ENCODE measurements around the gene CCL1.

The CCL1 gene

DNA sequence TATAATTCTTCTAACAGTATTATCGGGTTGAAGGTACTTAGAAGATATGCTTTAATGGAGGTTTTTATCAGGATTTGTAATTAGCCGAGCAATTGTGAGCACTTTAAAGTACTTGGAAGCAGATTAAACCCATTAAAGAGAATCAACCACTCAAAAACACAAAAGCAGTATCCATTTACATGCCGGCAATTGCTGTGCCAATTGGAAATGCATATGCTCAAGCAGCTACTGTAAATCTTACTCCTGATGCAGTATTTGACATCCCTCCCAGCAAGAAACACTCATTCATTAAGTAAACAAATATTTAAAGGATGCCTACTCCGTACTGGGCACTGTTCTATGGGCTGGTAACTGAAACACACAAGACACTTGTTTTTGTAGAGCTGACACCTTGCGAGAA lies 11.4 kb upstream of the CCL1 start:
- Histone ChIP-seq H3K36me3 (ENCODE audit: insufficient read depth, low read length) (no peaks in the 10 kb centered on the region), H2AFZ (ENCODE audit: low read depth, low read length) (no peak overlapping the region), H3K79me2 (ENCODE audit: insufficient read depth, low read length) (no peaks in the 10 kb centered on the region), H3K27me3 (ENCODE audit: insufficient read depth, low read length, poor library complexity) (no peaks in the 10 kb centered on the region), H3K27ac (ENCODE audit: low read length) (peak overlapping the region; percentile 34), H3K4me3 (ENCODE audit: low read depth in 1 of 2, low read length in 2 of 2) (no peak overlapping the region), H4K20me1 (ENCODE audit: insufficient read depth, low read length) (no peaks in the 10 kb centered on the region), H3K9ac (ENCODE audit: low read depth, low read length) (no peak overlapping the region), H3K4me2 (ENCODE audit: insufficient read depth, low read length) (no peak overlapping the region), H3K9me3 (ENCODE audit: insufficient read depth, low read length, severe bottlenecking) (no peaks in the 10 kb centered on the region), H3K4me1 (ENCODE audit: insufficient read depth, low read length) (peaks cover 64% of the 10 kb centered on the region)
- ATAC-seq (ENCODE audit: insufficient read depth, low read depth) (no peak), DNase-seq (no peak)
- no peak for TF ChIP-seq EZH2 (IDR thresholded peaks at IDR 0.05; ENCODE audit: borderline replicate concordance, low read depth, low read length, severe bottlenecking)
- TF ChIP-seq, protein P1, sequence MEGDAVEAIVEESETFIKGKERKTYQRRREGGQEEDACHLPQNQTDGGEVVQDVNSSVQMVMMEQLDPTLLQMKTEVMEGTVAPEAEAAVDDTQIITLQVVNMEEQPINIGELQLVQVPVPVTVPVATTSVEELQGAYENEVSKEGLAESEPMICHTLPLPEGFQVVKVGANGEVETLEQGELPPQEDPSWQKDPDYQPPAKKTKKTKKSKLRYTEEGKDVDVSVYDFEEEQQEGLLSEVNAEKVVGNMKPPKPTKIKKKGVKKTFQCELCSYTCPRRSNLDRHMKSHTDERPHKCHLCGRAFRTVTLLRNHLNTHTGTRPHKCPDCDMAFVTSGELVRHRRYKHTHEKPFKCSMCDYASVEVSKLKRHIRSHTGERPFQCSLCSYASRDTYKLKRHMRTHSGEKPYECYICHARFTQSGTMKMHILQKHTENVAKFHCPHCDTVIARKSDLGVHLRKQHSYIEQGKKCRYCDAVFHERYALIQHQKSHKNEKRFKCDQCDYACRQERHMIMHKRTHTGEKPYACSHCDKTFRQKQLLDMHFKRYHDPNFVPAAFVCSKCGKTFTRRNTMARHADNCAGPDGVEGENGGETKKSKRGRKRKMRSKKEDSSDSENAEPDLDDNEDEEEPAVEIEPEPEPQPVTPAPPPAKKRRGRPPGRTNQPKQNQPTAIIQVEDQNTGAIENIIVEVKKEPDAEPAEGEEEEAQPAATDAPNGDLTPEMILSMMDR (IDR thresholded peaks at IDR 0.05; ENCODE audit: borderline replicate concordance, extremely low read depth, low read length, poor library complexity, severe bottlenecking) = no peak

DNA sequence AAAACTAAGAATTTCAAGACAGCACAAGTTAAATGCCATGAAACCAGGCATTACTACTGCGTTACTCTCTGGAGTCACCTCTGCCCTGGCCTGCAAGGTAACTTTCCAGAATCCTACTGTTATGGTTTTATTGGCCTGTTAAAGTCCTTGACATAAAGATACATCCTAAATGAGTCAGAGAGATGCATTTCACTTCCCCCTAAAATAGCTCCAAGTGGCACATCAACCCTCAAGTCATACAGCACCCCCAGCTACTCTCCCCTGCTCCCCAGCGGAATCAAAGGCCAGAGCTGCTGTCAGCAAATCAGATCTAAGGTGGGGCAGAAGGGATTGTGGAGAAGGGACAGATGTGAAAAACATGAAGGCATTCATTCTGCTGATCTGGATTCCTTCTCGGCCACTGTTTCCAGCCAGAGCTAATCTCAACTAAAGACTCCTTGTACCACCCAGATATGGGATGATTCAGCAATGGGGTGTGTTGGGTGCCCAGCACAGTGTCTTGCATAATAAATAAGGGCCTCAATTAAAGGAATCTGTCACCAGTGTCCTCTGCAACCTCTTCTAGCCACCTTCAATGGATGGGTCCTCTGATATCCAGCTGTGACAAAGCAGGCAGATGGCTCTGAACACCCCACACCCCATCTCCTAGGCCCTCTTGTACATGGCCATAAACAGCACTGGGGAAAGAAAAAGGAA lies 8.5 kb upstream of the CCL1 start:
- ATAC-seq (ENCODE audit: insufficient read depth, low read depth) (no peak), DNase-seq (peak; percentile 11)
- H2AFZ ChIP-seq (ENCODE audit: low read depth, low read length) = no peak overlapping the region
- peak overlapping the region; percentile 99 for H3K27ac ChIP-seq (ENCODE audit: low read length)
- no peaks in the 10 kb centered on the region for H3K9me3 ChIP-seq (ENCODE audit: insufficient read depth, low read length, severe bottlenecking)
- H3K4me3 ChIP-seq (ENCODE audit: low read depth in 1 of 2, low read length in 2 of 2) = no peak overlapping the region
- no peaks in the 10 kb centered on the region for H3K27me3 ChIP-seq (ENCODE audit: insufficient read depth, low read length, poor library complexity)
- no peaks in the 10 kb centered on the region for H3K79me2 ChIP-seq (ENCODE audit: insufficient read depth, low read length)
- H3K9ac ChIP-seq (ENCODE audit: low read depth, low read length) = peak overlapping the region; percentile 60; the same call in 1 of the 2 replicates
- TF ChIP-seq, protein P1 (IDR thresholded peaks at IDR 0.05; ENCODE audit: borderline replicate concordance, extremely low read depth, low read length, poor library complexity, severe bottlenecking) = no peak
- no peak for TF ChIP-seq EZH2 (IDR thresholded peaks at IDR 0.05; ENCODE audit: borderline replicate concordance, low read depth, low read length, severe bottlenecking)
- H3K4me2 ChIP-seq (ENCODE audit: insufficient read depth, low read length) = no peak overlapping the region
- no peaks in the 10 kb centered on the region for H4K20me1 ChIP-seq (ENCODE audit: insufficient read depth, low read length)
- H3K4me1 ChIP-seq (ENCODE audit: insufficient read depth, low read length) = peaks cover 65% of the 10 kb centered on the region
- H3K36me3 ChIP-seq (ENCODE audit: insufficient read depth, low read length) = no peaks in the 10 kb centered on the region

- H4K20me1 ChIP-seq (ENCODE audit: insufficient read depth, low read length) = no peaks in the 10 kb centered on the region
- H3K27me3 ChIP-seq (ENCODE audit: insufficient read depth, low read length, poor library complexity) = no peaks in the 10 kb centered on the region
- peaks cover 68% of the 10 kb centered on the region for H3K4me1 ChIP-seq (ENCODE audit: insufficient read depth, low read length)
These were observed 8.0 kb upstream of the CCL1 start for GRCh38 chr17:34370997-34371395.

More at GRCh38 chr17:34370997-34371395, 8.0 kb upstream of the CCL1 start:
- no peak overlapping the region for H3K4me3 ChIP-seq (ENCODE audit: low read depth in 1 of 2, low read length in 2 of 2)
- H2AFZ ChIP-seq (ENCODE audit: low read depth, low read length) = no peak overlapping the region
- TF ChIP-seq, protein P1 (IDR thresholded peaks at IDR 0.05; ENCODE audit: borderline replicate concordance, extremely low read depth, low read length, poor library complexity, severe bottlenecking) = no peak
- TF ChIP-seq EZH2 (IDR thresholded peaks at IDR 0.05; ENCODE audit: borderline replicate concordance, low read depth, low read length, severe bottlenecking) = no peak
- peak overlapping the region; percentile 99 for H3K27ac ChIP-seq (ENCODE audit: low read length)
- no peaks in the 10 kb centered on the region for H3K36me3 ChIP-seq (ENCODE audit: insufficient read depth, low read length)
- H3K4me2 ChIP-seq (ENCODE audit: insufficient read depth, low read length) = no peak overlapping the region
- H3K9me3 ChIP-seq (ENCODE audit: insufficient read depth, low read length, severe bottlenecking) = no peaks in the 10 kb centered on the region
- ATAC-seq (ENCODE audit: insufficient read depth, low read depth) (peak; percentile 61), DNase-seq (peak; percentile 61)
- H3K9ac ChIP-seq (ENCODE audit: low read depth, low read length) = peak overlapping the region; percentile 60; the same call in 1 of the 2 replicates
- no peaks in the 10 kb centered on the region for H3K79me2 ChIP-seq (ENCODE audit: insufficient read depth, low read length)

Measured in DND-41 (cell line).